A673 (cell line): ENCODE data around the gene NHERF1.

ENCODE experiments used
- EZH2 ChIP-seq: fragments of 200-600 bp; sonication (generic); IDR thresholded peaks from 2 replicates; pipeline ENCODE4 v1.6.1; 2017; ENCODE audit warnings: borderline replicate concordance, low read depth, mild to moderate bottlenecking, mixed read lengths, antibody characterized with exemption, low read length; ENCODE audit not compliant: poor library complexity, severe bottlenecking
- TF ChIP-seq, protein P1 (sequence below): fragments of 300-800, 200-600 bp; sonication (generic); conservative IDR thresholded peaks from 2 replicates; pipeline ENCODE4 v1.5.1; 2017; ENCODE audit warnings: low read depth, mild to moderate bottlenecking, antibody characterized with exemption, low read length, moderate library complexity, mixed read lengths

DNA sequence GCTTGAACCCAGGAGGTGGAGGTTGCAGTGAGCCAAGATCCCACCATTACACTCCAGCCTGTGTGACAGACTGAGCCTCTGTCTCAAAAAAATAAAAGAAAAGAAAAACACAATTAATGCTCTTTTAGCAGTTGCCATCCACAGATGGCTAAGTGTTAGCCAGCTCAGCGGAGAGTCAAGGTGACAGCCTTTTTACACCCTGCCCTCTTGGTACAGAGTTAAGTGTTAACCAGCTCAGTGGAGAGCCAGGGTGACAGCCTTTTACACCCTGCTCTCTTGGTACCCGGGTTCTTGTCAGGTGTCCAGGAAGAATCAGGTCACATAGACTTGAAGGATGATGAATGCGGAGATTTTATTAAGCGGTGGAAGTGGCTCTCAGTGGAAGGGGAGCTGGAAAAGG is 27.9 kb upstream of the NHERF1 start:
- TF ChIP-seq EZH2: no peak
- TF ChIP-seq, protein P1, sequence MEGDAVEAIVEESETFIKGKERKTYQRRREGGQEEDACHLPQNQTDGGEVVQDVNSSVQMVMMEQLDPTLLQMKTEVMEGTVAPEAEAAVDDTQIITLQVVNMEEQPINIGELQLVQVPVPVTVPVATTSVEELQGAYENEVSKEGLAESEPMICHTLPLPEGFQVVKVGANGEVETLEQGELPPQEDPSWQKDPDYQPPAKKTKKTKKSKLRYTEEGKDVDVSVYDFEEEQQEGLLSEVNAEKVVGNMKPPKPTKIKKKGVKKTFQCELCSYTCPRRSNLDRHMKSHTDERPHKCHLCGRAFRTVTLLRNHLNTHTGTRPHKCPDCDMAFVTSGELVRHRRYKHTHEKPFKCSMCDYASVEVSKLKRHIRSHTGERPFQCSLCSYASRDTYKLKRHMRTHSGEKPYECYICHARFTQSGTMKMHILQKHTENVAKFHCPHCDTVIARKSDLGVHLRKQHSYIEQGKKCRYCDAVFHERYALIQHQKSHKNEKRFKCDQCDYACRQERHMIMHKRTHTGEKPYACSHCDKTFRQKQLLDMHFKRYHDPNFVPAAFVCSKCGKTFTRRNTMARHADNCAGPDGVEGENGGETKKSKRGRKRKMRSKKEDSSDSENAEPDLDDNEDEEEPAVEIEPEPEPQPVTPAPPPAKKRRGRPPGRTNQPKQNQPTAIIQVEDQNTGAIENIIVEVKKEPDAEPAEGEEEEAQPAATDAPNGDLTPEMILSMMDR: no peak
